Peyer's patch (tissue), 4 donors: Measurements from ENCODE around the gene PANX1. TPM values are rescaled to one million over a fixed set of nuclear protein-coding genes. Genes with fewer than 3 reads are reported as not detected.

Experiments
- DNase-seq, 3 donors: peaks; one replicate each; pipeline ENCODE4 v3.0.0-alpha.2; 2017 to 2019
- H3K27ac ChIP-seq, 4 donors: fragments of 200-600 bp; sonication (generic); one replicate each; pipeline ENCODE4 v1.5.1; 2016 to 2019
- H3K27me3 ChIP-seq, 2 donors: fragments of 200-600 bp; sonication (generic); one replicate each; pipeline ENCODE4 v1.5.1; 2019
- H3K36me3 ChIP-seq, 3 donors: fragments of 200-600 bp; sonication (generic); one replicate each; pipeline ENCODE4 v1.5.1; 2016 to 2019
- H3K4me1 ChIP-seq, 4 donors: fragments of 200-600 bp; sonication (generic); one replicate each; pipeline ENCODE4 v1.5.1; 2016 to 2019
- H3K4me3 ChIP-seq, 4 donors: fragments of 200-600 bp; sonication (generic); 1 replicate in 3 of 4; 2 replicates in 1 of 4; pipeline ENCODE4 v1.5.1; 2016 to 2019; ENCODE audit warnings: mild to moderate bottlenecking in 1 of 4
- H3K9me3 ChIP-seq, 4 donors: fragments of 200-600 bp; sonication (generic); one replicate each; pipeline ENCODE4 v1.5.1; 2016 to 2019; ENCODE audit warnings: mild to moderate bottlenecking in 1 of 4
- POLR2A ChIP-seq, 2 donors: fragments of 450-650 bp; IDR thresholded peaks; one replicate each; pipeline ENCODE4 v1.5.1; 2017; ENCODE audit warnings: antibody characterized with exemption in 2 of 2, mild to moderate bottlenecking in 2 of 2, moderate library complexity in 2 of 2
- total RNA-seq, 4 donors: library from RNA; depleted of rRNA; stranded (reverse); fragments of >200 nt; gene quantifications; one replicate each; pipeline ENCODE4 v1.1.0, GENCODE V29; 2016
- TF ChIP-seq, protein P1 (sequence below), 6 experiments: fragments of 450-650 bp in 4 of 6; fragments of 200-600 bp in 2 of 6; sonication (generic) in 1 of 6; IDR thresholded peaks; one replicate each; pipeline ENCODE4 v1.5.1; 2017 to 2019; ENCODE audit warnings: antibody characterized with exemption in 6 of 6, mild to moderate bottlenecking in 3 of 6, moderate library complexity in 1 of 6

Gene PANX1
- total RNA-seq, 4 donors from 2014 or later = 5.8 to 10.9 (median 8.6) TPM

GRCh38 chr11:94219771-94220170 is 91.1 kb downstream of the PANX1 start:
- H3K9me3 ChIP-seq = peaks cover 0 to 14% (median 2%) of the 10 kb centered on the region in 4 donors
- no peaks in the 10 kb centered on the region for H3K36me3 ChIP-seq
- TF ChIP-seq POLR2A (IDR thresholded peaks at IDR 0.05) = no peak
- TF ChIP-seq, protein P1, sequence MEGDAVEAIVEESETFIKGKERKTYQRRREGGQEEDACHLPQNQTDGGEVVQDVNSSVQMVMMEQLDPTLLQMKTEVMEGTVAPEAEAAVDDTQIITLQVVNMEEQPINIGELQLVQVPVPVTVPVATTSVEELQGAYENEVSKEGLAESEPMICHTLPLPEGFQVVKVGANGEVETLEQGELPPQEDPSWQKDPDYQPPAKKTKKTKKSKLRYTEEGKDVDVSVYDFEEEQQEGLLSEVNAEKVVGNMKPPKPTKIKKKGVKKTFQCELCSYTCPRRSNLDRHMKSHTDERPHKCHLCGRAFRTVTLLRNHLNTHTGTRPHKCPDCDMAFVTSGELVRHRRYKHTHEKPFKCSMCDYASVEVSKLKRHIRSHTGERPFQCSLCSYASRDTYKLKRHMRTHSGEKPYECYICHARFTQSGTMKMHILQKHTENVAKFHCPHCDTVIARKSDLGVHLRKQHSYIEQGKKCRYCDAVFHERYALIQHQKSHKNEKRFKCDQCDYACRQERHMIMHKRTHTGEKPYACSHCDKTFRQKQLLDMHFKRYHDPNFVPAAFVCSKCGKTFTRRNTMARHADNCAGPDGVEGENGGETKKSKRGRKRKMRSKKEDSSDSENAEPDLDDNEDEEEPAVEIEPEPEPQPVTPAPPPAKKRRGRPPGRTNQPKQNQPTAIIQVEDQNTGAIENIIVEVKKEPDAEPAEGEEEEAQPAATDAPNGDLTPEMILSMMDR (IDR thresholded peaks at IDR 0.05) = no peak
- no peaks in the 10 kb centered on the region for H3K27me3 ChIP-seq
- H3K4me3 ChIP-seq = no peak overlapping the region
- DNase-seq = no peak
- H3K4me1 ChIP-seq = no peaks in the 10 kb centered on the region
- no peak overlapping the region for H3K27ac ChIP-seq

DNA sequence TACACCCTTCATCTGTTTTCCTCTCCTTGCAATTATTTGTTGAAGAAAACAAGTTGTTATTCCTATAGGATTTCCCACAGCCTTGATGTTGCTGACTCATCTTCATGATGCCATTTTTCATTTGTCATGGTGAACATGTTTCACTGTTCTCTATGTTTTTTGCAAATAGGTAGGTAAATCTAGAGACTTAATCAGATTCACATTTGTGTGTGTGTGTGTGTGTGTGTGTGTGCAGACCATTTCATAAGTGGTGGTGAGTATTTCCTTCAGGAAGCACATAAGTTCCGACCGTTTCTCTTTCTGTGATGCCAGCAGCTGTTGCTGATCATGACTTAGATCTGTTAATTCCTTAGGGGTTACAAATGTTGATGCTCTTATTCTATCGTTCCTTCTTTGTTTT is 95.4 kb downstream of the PANX1 start:
- Histone ChIP-seq H3K9me3 (peaks cover 0 to 8% (median 2%) of the 10 kb centered on the region in 4 donors), H3K27me3 (no peaks in the 10 kb centered on the region), H3K27ac (no peak overlapping the region), H3K36me3 (no peaks in the 10 kb centered on the region), H3K4me1 (no peaks in the 10 kb centered on the region), H3K4me3 (no peak overlapping the region)
- no peak for DNase-seq
- TF ChIP-seq, protein P1 (IDR thresholded peaks at IDR 0.05) = no peak
- TF ChIP-seq POLR2A (IDR thresholded peaks at IDR 0.05) = no peak

Other genes starting within 250 kb of the PANX1 start
- gene HEPHL1, start 107.5 kb upstream of the PANX1 start, total RNA-seq = not detected
- not detected for gene IZUMO1R, start 175.7 kb downstream of the PANX1 start, total RNA-seq